ENCODE data around the gene ROCK2.

ROCK2 gene

DNA sequence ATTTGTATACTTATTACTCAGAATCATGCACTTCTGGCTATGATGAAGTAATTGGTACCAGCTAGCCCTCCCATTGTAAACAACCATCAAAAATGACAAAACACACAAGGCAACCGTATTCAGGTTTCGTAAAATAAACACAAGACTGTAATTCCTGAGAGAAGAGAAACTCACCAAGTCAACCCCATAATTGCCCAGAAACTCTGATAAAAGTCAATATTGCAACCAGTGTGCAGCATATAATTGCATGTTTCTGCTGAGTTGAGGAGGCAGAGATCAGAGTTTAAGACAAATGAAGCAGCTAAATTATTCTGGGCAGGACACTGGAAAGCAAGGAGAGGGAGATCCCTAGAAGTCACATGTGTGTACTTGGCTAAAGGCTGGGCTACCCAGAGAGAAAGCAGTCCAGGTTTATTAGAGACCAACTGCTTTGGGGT is 90.3 kb downstream of the ROCK2 start:
- TF ChIP-seq NFIC (IDR thresholded peaks at IDR 0.05) (no peak), TEAD4 (IDR thresholded peaks at IDR 0.05) (no peak), TAF1 (IDR thresholded peaks at IDR 0.05; ENCODE audit: low read depth) (no peak), RAD21 (IDR thresholded peaks at IDR 0.05; ENCODE audit: low read depth) (no peak), ZBTB7A (IDR thresholded peaks at IDR 0.05; ENCODE audit: low read depth) (no peak), YY1 (IDR thresholded peaks at IDR 0.05; ENCODE audit: low read depth) (no peak), EGR1 (IDR thresholded peaks at IDR 0.05) (no peak), TCF12 (IDR thresholded peaks at IDR 0.05; ENCODE audit: low read depth) (no peak), EP300 (IDR thresholded peaks at IDR 0.05; ENCODE audit: borderline replicate concordance) (no peak)
- TF ChIP-seq, protein P1, sequence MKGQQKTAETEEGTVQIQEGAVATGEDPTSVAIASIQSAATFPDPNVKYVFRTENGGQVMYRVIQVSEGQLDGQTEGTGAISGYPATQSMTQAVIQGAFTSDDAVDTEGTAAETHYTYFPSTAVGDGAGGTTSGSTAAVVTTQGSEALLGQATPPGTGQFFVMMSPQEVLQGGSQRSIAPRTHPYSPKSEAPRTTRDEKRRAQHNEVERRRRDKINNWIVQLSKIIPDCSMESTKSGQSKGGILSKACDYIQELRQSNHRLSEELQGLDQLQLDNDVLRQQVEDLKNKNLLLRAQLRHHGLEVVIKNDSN (IDR thresholded peaks at IDR 0.05) = no peak
- TF ChIP-seq, protein P2, sequence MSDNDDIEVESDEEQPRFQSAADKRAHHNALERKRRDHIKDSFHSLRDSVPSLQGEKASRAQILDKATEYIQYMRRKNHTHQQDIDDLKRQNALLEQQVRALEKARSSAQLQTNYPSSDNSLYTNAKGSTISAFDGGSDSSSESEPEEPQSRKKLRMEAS (IDR thresholded peaks at IDR 0.05) = no peak

DNA sequence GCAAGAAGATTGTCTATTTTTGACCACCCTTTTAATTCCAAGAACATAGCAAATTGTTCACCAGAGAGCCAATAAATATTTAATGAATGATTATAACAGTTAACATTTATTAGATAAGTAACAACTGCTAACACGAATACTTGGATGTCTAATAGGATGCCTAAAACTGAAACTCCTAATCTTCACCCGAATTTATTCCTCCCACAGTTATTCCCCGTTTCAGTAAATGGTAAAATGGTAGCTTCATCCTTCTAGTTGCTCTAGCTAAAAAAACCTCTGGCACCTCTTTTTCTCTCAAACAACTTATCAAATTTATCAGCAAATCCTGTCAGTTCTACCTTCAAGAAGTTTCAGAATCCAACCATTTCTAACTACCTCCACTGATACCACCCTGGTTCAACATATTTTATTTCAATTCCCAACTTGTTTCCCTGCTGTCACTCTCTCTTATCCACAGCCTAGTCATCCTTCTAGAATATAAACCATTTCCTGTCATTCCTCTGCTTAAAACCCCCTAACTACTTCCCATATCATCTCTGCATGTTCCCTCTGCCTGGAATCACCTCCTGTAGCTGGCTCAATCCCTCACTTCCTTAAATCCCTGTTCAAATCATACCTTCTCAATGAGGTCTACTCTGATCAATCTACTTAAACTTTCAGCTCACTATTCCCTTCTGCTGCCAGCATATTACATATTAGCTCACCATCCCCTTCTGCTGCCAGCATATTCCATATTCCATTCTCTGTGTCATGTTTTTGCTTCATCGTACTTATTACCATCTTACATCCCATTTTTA is 93.8 kb downstream of the ROCK2 start:
- no peak for TF ChIP-seq CEBPB (IDR thresholded peaks at IDR 0.05)
- TF ChIP-seq EP300 (IDR thresholded peaks at IDR 0.05; ENCODE audit: borderline replicate concordance) = no peak
- TF ChIP-seq RAD21 (IDR thresholded peaks at IDR 0.05; ENCODE audit: low read depth) = no peak
- TF ChIP-seq FOXM1 (IDR thresholded peaks at IDR 0.05; ENCODE audit: borderline replicate concordance, low read depth) = no peak
- TF ChIP-seq, protein P2 (IDR thresholded peaks at IDR 0.05) = no peak
- no peak for TF ChIP-seq YY1 (IDR thresholded peaks at IDR 0.05; ENCODE audit: low read depth)
- TF ChIP-seq, protein P3, sequence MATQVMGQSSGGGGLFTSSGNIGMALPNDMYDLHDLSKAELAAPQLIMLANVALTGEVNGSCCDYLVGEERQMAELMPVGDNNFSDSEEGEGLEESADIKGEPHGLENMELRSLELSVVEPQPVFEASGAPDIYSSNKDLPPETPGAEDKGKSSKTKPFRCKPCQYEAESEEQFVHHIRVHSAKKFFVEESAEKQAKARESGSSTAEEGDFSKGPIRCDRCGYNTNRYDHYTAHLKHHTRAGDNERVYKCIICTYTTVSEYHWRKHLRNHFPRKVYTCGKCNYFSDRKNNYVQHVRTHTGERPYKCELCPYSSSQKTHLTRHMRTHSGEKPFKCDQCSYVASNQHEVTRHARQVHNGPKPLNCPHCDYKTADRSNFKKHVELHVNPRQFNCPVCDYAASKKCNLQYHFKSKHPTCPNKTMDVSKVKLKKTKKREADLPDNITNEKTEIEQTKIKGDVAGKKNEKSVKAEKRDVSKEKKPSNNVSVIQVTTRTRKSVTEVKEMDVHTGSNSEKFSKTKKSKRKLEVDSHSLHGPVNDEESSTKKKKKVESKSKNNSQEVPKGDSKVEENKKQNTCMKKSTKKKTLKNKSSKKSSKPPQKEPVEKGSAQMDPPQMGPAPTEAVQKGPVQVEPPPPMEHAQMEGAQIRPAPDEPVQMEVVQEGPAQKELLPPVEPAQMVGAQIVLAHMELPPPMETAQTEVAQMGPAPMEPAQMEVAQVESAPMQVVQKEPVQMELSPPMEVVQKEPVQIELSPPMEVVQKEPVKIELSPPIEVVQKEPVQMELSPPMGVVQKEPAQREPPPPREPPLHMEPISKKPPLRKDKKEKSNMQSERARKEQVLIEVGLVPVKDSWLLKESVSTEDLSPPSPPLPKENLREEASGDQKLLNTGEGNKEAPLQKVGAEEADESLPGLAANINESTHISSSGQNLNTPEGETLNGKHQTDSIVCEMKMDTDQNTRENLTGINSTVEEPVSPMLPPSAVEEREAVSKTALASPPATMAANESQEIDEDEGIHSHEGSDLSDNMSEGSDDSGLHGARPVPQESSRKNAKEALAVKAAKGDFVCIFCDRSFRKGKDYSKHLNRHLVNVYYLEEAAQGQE (IDR thresholded peaks at IDR 0.05; ENCODE audit: low read depth) = no peak
- TF ChIP-seq EGR1 (IDR thresholded peaks at IDR 0.05) = no peak
- no peak for TF ChIP-seq TEAD4 (IDR thresholded peaks at IDR 0.05)
- TF ChIP-seq TAF1 (IDR thresholded peaks at IDR 0.05; ENCODE audit: low read depth) = no peak
- TF ChIP-seq, protein P1 (IDR thresholded peaks at IDR 0.05) = no peak
- no peak for TF ChIP-seq ZBTB7A (IDR thresholded peaks at IDR 0.05; ENCODE audit: low read depth)
- TF ChIP-seq CREB1 (IDR thresholded peaks at IDR 0.05; ENCODE audit: low read depth) = no peak
- no peak for TF ChIP-seq NFIC (IDR thresholded peaks at IDR 0.05)
- no peak for TF ChIP-seq TCF12 (IDR thresholded peaks at IDR 0.05; ENCODE audit: low read depth)

- TF ChIP-seq CEBPB (IDR thresholded peaks at IDR 0.05) (no peak), YY1 (IDR thresholded peaks at IDR 0.05; ENCODE audit: low read depth) (no peak), TEAD4 (IDR thresholded peaks at IDR 0.05) (no peak), RAD21 (IDR thresholded peaks at IDR 0.05; ENCODE audit: low read depth) (no peak), FOXM1 (IDR thresholded peaks at IDR 0.05; ENCODE audit: borderline replicate concordance, low read depth) (no peak), ZBTB7A (IDR thresholded peaks at IDR 0.05; ENCODE audit: low read depth) (no peak)
- TF ChIP-seq, protein P2 (IDR thresholded peaks at IDR 0.05) = no peak
- TF ChIP-seq, protein P1 (IDR thresholded peaks at IDR 0.05) = no peak
These were observed 99.1 kb downstream of the ROCK2 start for GRCh38 chr2:11245322-11245721.

DNA sequence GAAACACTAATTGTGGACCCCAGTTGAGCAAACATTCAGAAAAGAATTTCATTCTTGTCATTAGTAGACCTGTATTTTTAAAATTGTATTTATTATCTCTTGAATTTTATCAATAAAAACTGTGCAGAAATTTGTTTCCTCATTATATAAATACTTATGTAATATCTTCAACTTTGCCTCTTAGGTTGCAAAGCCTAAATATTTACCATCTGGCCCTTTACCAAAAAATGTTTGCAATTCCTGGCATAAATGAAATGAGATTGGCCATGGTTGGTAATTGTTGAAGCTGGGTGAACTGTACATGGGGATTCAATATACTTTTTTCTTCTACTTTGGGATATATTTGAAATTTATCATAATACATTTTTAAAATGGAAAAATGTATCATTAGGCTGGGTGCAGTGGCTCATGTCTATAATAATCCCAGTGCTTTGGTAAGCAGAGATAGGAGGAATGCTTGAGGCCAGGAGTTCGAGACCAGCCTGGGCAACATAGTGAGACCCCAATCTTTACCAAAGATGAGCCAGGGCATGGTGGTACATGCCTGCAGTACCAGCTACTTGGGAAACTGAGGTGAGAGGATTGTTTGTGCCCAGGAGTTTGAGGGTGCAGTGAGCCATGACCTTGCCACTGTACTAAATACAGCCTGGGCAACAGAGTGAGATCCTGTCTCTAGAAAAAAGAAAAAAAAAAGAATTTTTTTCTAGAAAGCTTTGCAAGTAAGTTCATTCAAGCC is 100.2 kb downstream of the ROCK2 start:
- TF ChIP-seq FOXM1 (IDR thresholded peaks at IDR 0.05; ENCODE audit: borderline replicate concordance, low read depth) (no peak), EP300 (IDR thresholded peaks at IDR 0.05; ENCODE audit: borderline replicate concordance) (no peak), TAF1 (IDR thresholded peaks at IDR 0.05; ENCODE audit: low read depth) (no peak), TCF12 (IDR thresholded peaks at IDR 0.05; ENCODE audit: low read depth) (no peak), EGR1 (IDR thresholded peaks at IDR 0.05) (no peak), TEAD4 (IDR thresholded peaks at IDR 0.05) (no peak), YY1 (IDR thresholded peaks at IDR 0.05; ENCODE audit: low read depth) (no peak), CEBPB (IDR thresholded peaks at IDR 0.05) (no peak), NFIC (IDR thresholded peaks at IDR 0.05) (no peak), RAD21 (IDR thresholded peaks at IDR 0.05; ENCODE audit: low read depth) (no peak)
- TF ChIP-seq, protein P3 (IDR thresholded peaks at IDR 0.05; ENCODE audit: low read depth) = no peak
- TF ChIP-seq, protein P1 (IDR thresholded peaks at IDR 0.05) = no peak
- TF ChIP-seq, protein P2 (IDR thresholded peaks at IDR 0.05) = no peak

Measured in Ishikawa (cell line).